Body of pancreas (tissue), 4 donors: ENCODE data around the gene MCTP1.

Experiments used
- POLR2A ChIP-seq, 3 donors: fragments of 450-650 bp; IDR thresholded peaks; one replicate each; pipeline ENCODE4 v1.6.1; 2016; ENCODE audit warnings: antibody characterized with exemption in 3 of 3, mild to moderate bottlenecking in 2 of 3
- TF ChIP-seq, protein P1 (sequence below), 7 experiments: fragments of 450-650 bp in 4 of 7; fragments of 200-600 bp in 3 of 7; sonication (generic) in 3 of 7; IDR thresholded peaks; one replicate each; pipeline ENCODE4 v1.5.1; 2016 to 2019; ENCODE audit warnings: antibody characterized with exemption in 7 of 7

DNA sequence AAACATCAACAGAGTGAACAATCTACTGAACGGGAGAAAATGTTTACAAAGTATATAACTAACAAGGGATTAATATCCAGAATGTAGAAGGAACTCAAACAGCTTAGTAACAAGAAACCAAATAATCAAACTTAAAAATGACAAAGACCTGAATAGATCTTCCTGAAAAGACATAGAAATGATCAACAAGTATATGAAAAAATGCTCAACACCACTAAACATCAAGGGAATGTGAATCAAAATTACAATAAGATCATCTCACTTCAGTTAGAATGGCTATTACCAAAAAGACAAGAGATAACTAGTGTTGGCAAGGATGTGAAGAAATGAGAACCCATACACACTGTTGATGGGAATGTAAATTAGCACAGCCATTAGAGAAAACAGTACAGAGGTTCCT, 218.8 kb downstream of the MCTP1 start:
- TF ChIP-seq, protein P1, sequence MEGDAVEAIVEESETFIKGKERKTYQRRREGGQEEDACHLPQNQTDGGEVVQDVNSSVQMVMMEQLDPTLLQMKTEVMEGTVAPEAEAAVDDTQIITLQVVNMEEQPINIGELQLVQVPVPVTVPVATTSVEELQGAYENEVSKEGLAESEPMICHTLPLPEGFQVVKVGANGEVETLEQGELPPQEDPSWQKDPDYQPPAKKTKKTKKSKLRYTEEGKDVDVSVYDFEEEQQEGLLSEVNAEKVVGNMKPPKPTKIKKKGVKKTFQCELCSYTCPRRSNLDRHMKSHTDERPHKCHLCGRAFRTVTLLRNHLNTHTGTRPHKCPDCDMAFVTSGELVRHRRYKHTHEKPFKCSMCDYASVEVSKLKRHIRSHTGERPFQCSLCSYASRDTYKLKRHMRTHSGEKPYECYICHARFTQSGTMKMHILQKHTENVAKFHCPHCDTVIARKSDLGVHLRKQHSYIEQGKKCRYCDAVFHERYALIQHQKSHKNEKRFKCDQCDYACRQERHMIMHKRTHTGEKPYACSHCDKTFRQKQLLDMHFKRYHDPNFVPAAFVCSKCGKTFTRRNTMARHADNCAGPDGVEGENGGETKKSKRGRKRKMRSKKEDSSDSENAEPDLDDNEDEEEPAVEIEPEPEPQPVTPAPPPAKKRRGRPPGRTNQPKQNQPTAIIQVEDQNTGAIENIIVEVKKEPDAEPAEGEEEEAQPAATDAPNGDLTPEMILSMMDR (IDR thresholded peaks at IDR 0.05), result no peak
- no peak for TF ChIP-seq POLR2A (IDR thresholded peaks at IDR 0.05)
